ENCODE data around the gene ABCC12. TPM values are rescaled to one million over a fixed set of nuclear protein-coding genes. Genes with fewer than 3 reads are reported as not detected.

The ABCC12 gene
- polyA plus RNA-seq, 1 donor from 2014 or later = not detected

DNA sequence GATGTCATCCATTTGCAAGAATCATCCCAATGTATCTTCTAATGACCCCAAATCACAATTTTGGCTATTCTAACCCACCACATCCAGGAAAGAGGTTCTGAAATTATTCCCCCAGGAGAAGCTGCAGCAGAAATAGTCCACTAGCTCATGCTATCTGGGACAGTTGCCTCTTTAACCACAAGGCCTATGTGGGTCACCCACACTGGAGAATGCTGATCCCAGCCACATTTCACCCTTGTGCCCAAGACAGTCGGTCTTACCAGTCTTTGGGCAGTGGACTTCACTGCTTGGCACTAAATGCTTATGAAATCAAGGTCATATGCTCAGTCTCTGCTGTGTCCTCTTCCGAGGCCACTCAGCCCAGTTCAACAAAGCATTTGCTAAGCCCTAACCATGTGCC is 27.0 kb downstream of the ABCC12 start:
- H3K9me3 Mint-ChIP-seq = no peaks in the 10 kb centered on the region
- H3K27ac Mint-ChIP-seq = no peak overlapping the region
- H3K4me3 Mint-ChIP-seq = no peak overlapping the region
- H3K36me3 Mint-ChIP-seq = no peaks in the 10 kb centered on the region
- no peaks in the 10 kb centered on the region for H3K4me1 Mint-ChIP-seq
- H3K27me3 Mint-ChIP-seq = peaks cover 2% of the 10 kb centered on the region

DNA sequence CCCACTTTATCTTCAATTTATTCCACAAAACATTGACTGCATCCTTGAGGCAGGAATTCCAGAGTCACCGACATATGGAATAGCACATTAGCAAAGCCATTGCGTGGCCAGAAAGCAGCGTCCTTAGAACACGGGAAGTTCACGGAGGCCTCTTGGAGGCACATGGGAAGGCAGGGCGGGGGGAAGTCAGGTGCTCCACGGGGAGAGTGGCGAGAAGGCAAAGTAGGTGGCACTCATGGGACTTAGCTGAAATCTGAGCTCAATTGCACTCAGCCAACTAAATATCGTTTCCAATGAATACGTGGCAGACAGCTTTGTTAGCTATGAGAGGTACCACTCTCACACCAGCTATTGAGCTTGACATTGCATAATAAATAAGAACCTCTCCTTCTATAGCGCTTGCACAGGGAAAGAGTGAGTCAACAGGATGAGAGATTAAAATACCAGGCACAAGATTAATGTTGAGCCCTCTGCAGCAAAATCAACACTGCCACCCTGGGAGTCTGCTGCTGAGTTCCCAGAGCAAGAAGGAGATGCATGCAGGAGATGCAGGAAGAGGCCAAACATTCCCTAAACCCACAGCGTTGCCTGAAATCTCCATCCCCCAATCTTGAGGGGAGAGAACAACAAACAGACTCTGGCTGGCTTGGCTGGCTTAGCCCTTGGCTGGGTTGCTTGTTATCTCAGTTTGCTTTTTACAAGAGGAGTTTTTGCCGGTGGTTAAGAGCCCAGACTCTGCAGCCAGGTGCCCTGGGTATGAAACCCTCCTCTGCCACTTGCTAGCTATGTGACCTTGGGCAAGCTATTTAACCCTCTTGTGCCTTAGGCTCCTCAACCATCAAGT is 28.8 kb downstream of the ABCC12 start:
- Mint-ChIP-seq H3K9me3 (no peaks in the 10 kb centered on the region), H3K27me3 (no peaks in the 10 kb centered on the region), H3K27ac (no peak overlapping the region), H3K4me1 (no peaks in the 10 kb centered on the region), H3K36me3 (no peaks in the 10 kb centered on the region), H3K4me3 (no peak overlapping the region)

DNA sequence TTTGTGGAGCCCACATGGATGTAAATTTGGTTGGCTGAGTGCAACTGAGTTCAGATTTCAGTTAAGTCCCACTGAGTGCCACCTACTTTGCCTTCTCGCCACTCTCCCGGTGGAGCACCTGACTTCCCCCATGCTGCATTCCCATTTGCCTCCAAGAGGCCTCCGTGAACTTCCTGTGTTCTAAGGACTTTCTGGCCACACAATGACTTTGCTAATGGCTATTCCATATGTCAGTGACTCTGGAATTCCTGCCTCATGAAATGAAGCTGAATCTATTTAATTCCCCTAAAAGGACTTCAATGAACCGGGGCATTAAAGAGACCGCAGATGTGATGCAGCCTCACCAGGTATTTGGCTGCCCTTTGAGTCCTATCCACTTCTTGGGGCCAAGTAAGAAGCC is 29.9 kb downstream of the ABCC12 start:
- H3K36me3 Mint-ChIP-seq = no peaks in the 10 kb centered on the region
- peaks cover 0 to under 1% (median 0%) of the 10 kb centered on the region in 3 donors for H3K4me1 Mint-ChIP-seq
- H3K4me3 Mint-ChIP-seq = peak overlapping the region in 1 of 4 donors; percentile 49
- no peak overlapping the region for H3K27ac Mint-ChIP-seq
- no peaks in the 10 kb centered on the region for H3K27me3 Mint-ChIP-seq
- no peaks in the 10 kb centered on the region for H3K9me3 Mint-ChIP-seq

DNA sequence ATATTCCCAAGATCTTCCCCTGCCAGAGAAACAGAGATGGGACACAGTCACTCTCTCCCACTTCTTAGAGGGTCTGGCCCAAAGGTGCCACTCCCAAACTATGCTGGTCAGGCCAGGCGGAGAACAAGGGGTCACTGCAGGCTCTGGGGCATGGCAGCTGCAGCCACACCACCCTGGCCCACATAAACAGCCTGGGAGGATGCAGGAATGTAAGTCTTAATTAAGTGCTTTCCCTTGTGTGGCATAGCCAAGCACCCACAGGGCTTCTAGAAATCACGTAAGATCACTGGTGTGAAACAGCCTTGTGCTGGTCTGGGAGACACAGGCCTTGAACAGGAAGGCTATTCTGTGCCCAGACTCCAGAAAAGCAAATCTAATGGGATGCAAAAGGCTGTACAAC is 31.5 kb downstream of the ABCC12 start:
- no peak overlapping the region for H3K27ac Mint-ChIP-seq
- H3K9me3 Mint-ChIP-seq = peaks cover 0 to 2% (median 0%) of the 10 kb centered on the region in 3 donors
- no peak overlapping the region for H3K4me3 Mint-ChIP-seq
- H3K4me1 Mint-ChIP-seq = peaks cover 0 to 1% (median 0%) of the 10 kb centered on the region in 3 donors
- H3K27me3 Mint-ChIP-seq = no peaks in the 10 kb centered on the region
- H3K36me3 Mint-ChIP-seq = no peaks in the 10 kb centered on the region

DNA sequence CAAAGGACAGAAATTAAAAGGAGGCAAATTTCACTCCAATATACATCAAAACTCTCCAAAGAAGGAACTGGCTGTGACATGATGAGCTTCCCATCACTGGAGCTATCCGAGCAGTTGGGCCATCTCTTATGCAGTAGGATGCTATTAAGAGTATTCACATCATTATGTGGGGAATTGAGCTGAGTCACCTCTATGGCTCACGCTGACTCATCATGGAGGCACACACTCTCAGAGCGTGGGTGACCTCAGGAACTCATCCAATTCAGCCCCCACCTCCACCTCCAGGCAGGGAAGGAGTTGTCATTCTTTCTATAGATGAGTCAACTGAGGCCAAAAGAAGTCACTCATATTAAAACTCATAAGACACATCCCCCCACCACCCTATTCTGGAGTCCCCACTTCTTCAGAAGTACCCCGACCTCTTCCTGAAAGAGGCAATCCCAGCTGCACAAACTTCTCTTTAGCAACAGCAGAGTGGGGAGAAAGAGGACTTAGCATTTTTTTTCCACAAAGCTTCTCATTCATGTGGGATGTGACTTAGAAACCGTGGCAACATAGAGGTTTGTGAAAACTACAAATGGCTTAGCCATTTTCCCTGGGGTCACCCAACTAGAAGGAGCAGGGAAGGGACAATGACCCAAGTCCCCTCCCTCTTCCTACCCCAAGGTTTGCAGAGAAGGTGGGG is 32.5 kb downstream of the ABCC12 start:
- H3K27ac Mint-ChIP-seq = no peak overlapping the region
- H3K4me3 Mint-ChIP-seq = no peak overlapping the region
- no peaks in the 10 kb centered on the region for H3K27me3 Mint-ChIP-seq
- no peaks in the 10 kb centered on the region for H3K36me3 Mint-ChIP-seq
- peaks cover 0 to 4% (median 0%) of the 10 kb centered on the region in 3 donors for H3K9me3 Mint-ChIP-seq
- peaks cover 0 to 1% (median 0%) of the 10 kb centered on the region in 3 donors for H3K4me1 Mint-ChIP-seq

DNA sequence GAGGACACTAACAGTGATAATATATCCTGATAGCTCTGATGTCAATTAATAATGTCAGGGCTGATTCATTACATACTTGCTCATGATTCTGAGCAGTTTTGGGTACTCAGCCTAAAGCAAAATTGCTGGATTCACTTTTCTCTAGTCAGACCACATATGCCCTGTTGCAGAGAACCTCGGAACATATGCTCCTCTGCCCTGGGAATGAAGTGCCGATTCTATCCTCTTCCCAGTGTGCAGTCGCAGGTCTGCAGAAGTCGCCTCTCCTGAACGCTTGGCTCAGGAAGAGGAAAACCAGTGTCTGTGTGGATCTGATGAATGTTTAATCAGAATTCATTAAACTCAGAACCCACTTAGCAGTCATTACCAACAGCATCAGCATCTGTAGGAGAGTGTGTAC is 34.5 kb downstream of the ABCC12 start:
- H3K9me3 Mint-ChIP-seq = peaks cover 0 to 4% (median 0%) of the 10 kb centered on the region in 3 donors
- peaks cover 0 to 1% (median 0%) of the 10 kb centered on the region in 3 donors for H3K4me1 Mint-ChIP-seq
- H3K4me3 Mint-ChIP-seq = no peak overlapping the region
- H3K36me3 Mint-ChIP-seq = no peaks in the 10 kb centered on the region
- no peaks in the 10 kb centered on the region for H3K27me3 Mint-ChIP-seq
- H3K27ac Mint-ChIP-seq = no peak overlapping the region

DNA sequence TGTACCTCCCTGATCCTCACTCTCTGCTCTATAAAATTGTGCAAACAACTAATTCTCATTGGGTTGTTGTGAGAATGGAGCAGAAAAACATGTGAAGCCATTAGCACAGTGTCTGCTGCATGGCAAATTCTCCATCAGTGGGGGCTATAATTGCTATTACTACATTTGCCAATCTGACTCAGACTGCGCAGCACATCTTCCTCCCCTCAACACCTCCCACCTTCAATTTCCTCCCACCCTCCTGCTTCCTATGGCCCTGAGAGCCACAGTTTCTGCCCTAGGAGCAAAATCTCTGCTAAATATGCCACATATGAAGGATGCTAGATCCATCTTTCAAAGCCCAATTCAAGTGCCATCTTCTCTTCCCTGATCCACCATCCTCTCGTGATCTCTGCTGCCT is 37.0 kb downstream of the ABCC12 start:
- Mint-ChIP-seq H3K4me3 (no peak overlapping the region), H3K27ac (no peak overlapping the region), H3K36me3 (no peaks in the 10 kb centered on the region), H3K27me3 (no peaks in the 10 kb centered on the region), H3K9me3 (peaks cover 0 to 4% (median 0%) of the 10 kb centered on the region in 3 donors), H3K4me1 (peaks cover 0 to 1% (median 0%) of the 10 kb centered on the region in 3 donors)

DNA sequence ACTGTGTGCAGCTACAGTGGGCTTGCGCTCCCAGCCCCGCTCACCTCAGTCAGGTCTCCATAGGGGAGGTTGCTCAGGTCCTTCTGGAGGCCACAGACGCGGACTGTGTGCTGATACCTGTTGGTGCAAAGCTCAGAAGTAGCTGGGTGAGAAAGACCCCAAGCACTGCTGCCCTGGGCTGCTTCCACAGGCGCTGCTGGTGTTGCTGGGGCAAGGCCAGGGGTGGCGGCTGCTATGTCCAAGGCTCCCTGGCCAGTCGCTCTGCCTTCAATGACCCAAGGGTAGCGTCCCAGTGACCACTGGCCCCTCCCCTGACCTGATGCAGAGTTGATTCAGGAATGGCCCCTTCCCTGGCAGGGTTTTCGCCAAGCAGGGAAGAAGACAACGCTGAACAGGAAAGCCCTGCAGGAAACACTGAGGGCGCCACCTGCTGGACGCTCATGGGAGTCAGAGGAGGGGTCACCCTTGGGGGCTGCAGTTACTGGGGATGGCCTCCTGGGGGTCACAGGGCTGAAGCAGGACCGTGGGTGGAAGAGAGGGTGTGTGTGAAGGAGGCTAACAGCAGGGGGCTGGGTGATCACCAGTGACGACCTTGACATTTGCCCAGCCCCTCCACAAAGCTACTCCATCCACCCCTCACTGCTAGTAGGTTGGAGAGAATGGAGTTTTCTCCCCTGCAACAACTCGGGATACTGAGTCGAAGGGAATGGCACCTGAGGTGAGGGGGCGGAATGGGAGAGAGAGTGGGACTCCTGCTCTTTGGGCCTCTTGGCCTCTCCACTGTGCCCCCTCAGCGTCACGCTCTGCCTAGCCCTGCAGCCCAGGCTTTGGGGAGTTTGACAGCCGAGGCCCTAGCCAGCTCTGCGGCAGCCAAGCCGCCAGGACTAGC is 38.3 kb downstream of the ABCC12 start:
- H3K9me3 Mint-ChIP-seq = peaks cover 0 to 4% (median 0%) of the 10 kb centered on the region in 3 donors
- no peak overlapping the region for H3K27ac Mint-ChIP-seq
- H3K4me3 Mint-ChIP-seq = no peak overlapping the region
- H3K27me3 Mint-ChIP-seq = no peaks in the 10 kb centered on the region
- peaks cover 0 to 1% (median 0%) of the 10 kb centered on the region in 3 donors for H3K4me1 Mint-ChIP-seq
- no peaks in the 10 kb centered on the region for H3K36me3 Mint-ChIP-seq

DNA sequence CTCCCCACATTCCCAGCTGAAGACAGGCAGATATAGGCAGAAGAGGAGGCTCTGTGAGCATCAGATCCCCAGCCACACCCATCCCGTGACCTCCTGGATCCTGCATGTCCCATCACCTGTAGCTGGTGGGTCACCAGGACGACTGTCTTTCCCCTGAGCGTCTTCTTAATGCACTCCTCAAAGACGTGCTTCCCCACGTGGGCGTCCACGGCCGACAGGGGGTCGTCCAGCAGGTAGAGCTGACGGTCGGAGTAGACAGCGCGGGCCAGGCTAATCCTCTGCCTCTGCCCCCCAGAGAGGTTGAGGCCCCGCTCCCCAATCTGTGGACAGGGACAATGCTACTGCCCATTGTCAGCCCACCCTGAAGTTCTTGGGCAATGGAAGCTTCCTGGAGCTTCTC is 40.5 kb downstream of the ABCC12 start:
- H3K4me1 Mint-ChIP-seq = no peaks in the 10 kb centered on the region
- no peaks in the 10 kb centered on the region for H3K36me3 Mint-ChIP-seq
- peaks cover 0 to 4% (median 0%) of the 10 kb centered on the region in 3 donors for H3K9me3 Mint-ChIP-seq
- H3K4me3 Mint-ChIP-seq = no peak overlapping the region
- no peak overlapping the region for H3K27ac Mint-ChIP-seq
- H3K27me3 Mint-ChIP-seq = no peaks in the 10 kb centered on the region

DNA sequence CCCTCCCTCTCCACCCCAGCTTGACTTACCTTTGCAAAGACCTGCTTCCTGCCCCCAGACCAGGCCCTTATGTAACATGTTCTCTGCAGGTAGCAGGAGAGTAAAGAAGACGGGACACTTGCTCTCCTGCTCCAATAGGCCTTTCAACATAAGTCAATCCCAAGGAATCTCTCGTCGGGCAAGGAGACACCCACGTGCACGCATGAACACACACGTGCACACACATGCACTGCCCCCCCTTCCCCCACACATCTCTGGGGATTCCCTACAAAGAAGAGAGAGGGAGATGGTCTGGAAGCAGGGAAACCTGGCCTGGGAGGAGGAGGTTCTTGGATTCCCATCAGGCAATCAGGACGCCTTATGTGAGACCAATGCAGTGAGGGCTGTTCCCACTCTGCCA is 41.4 kb downstream of the ABCC12 start:
- no peak overlapping the region for H3K4me3 Mint-ChIP-seq
- no peak overlapping the region for H3K27ac Mint-ChIP-seq
- H3K36me3 Mint-ChIP-seq = no peaks in the 10 kb centered on the region
- peaks cover 0 to 2% (median 0%) of the 10 kb centered on the region in 3 donors for H3K9me3 Mint-ChIP-seq
- H3K4me1 Mint-ChIP-seq = no peaks in the 10 kb centered on the region
- H3K27me3 Mint-ChIP-seq = no peaks in the 10 kb centered on the region

DNA sequence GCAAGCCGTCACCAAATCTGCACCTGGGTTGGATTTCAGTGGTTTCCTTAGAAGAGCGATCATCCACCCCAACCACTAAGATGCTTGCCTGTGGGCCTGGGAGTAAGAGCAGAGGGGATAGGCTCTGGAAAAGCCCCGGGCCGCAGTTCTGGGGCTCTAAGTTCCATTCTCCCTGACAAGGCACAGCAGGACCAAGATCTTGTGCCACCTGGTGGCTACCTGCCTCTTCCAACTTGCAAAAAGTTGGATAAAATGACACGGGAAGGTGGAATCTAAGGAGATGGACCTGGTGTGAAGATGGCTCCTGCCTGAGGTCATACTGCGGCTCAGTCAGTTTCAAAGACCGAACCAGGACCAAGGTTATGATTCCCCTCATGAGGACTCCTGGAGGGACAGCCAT is 42.3 kb downstream of the ABCC12 start:
- H3K27me3 Mint-ChIP-seq = peaks cover 1% of the 10 kb centered on the region
- H3K27ac Mint-ChIP-seq = no peak overlapping the region
- H3K4me3 Mint-ChIP-seq = no peak overlapping the region
- H3K36me3 Mint-ChIP-seq = no peaks in the 10 kb centered on the region
- H3K9me3 Mint-ChIP-seq = no peaks in the 10 kb centered on the region
- no peaks in the 10 kb centered on the region for H3K4me1 Mint-ChIP-seq

DNA sequence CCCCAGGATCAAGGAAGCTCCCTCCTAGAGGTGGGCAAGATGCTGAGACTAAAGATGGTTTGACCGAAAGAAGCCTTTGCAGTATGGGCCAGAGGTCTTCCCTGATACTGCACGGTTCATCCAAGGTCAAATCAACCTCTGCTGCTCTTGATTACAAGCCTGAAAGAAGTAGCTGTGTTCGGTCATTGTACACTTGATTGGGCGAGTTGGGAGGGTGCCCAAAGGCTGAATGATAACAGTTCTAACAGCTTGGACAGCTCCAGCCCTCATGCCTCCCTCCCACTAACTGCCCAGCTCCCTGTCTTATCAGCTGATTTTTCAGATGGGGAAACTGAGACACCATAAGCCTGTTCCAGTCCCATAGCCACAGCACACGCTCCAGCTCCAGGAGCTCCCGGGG is 42.8 kb downstream of the ABCC12 start:
- no peaks in the 10 kb centered on the region for H3K4me1 Mint-ChIP-seq
- H3K4me3 Mint-ChIP-seq = no peak overlapping the region
- H3K36me3 Mint-ChIP-seq = no peaks in the 10 kb centered on the region
- H3K27ac Mint-ChIP-seq = no peak overlapping the region
- H3K9me3 Mint-ChIP-seq = no peaks in the 10 kb centered on the region
- H3K27me3 Mint-ChIP-seq = peaks cover 1% of the 10 kb centered on the region

DNA sequence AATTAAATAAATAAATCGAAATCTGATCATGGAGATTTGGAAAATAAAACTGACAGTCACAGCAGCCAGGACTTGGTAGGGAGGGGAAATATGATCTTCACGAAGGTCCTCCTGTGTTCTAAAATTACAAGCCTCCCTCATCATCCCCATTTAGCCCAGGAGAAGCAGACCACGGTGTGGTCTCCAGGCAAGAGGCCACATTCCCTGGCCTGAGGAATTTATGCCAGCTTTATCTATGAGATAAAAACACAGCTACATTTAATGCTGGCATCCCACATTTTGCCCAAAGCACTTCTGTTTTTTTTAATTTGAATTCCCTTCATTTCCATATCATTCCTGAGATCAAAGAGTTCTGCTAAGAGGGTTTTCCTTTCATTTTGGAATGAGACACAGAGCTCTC is 43.2 kb downstream of the ABCC12 start:
- no peak overlapping the region for H3K4me3 Mint-ChIP-seq
- H3K27ac Mint-ChIP-seq = no peak overlapping the region
- no peaks in the 10 kb centered on the region for H3K4me1 Mint-ChIP-seq
- no peaks in the 10 kb centered on the region for H3K9me3 Mint-ChIP-seq
- peaks cover 1% of the 10 kb centered on the region for H3K27me3 Mint-ChIP-seq
- no peaks in the 10 kb centered on the region for H3K36me3 Mint-ChIP-seq

DNA sequence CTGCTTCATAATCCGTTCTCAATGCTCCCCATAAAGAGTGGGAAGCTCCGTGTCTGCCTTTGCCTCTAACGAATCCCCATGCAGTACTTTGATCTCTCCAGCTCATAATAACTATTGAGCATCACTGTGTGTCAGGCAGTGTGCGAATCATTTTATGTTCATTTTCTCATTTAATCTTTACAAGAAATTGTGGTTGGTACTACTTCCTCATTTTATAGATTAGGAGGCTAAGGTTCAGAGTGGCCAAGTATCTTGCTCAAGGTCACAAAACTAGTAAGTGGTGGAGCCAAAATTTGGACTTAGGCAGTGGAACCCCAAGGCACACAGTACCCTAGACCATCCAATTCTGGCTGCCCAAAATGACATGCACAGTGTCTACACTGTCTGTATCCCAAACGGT is 44.8 kb downstream of the ABCC12 start:
- no peak overlapping the region for H3K4me3 Mint-ChIP-seq
- no peaks in the 10 kb centered on the region for H3K4me1 Mint-ChIP-seq
- H3K27me3 Mint-ChIP-seq = peaks cover 6% of the 10 kb centered on the region
- H3K9me3 Mint-ChIP-seq = no peaks in the 10 kb centered on the region
- H3K27ac Mint-ChIP-seq = no peak overlapping the region
- H3K36me3 Mint-ChIP-seq = no peaks in the 10 kb centered on the region

DNA sequence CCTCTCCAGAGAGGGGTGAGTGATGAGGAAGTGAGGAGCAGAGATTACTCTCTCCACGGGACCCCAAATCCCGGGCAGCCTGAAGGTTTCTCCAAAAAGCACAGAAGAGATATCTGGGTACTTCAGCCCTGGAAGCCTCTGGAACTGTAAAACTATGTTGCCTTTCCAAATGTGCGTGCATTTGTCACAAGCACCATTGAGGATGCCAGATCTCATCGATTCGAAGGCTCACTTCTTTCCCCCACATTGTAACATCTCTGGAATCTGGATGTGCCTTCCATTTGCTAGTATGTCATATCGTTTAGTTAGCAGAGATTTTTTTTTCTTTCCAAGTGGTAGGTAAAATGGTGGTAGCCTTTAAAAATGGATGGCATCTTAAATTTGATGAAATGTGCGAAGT is 45.8 kb downstream of the ABCC12 start:
- Mint-ChIP-seq H3K4me1 (no peaks in the 10 kb centered on the region), H3K27me3 (peaks cover 8% of the 10 kb centered on the region)

More for the DNA sequence above, 45.8 kb downstream of the ABCC12 start:
- H3K36me3 Mint-ChIP-seq = no peaks in the 10 kb centered on the region
- peak overlapping the region in 1 of 3 donors; percentile 24 for H3K27ac Mint-ChIP-seq
- no peaks in the 10 kb centered on the region for H3K9me3 Mint-ChIP-seq
- no peak overlapping the region for H3K4me3 Mint-ChIP-seq
